Hepatocyte (in vitro differentiated cells): ENCODE data around the gene MACROH2A2.
"Not testable (repeated sequence)": the region's sequence is repeated elsewhere in the genome, so short reads cannot be mapped to it uniquely, and the experiment has no call there.

ENCODE experiments used
- EZH2 ChIP-seq: fragments of 200-600 bp; sonication (generic); IDR thresholded peaks from 2 replicates; pipeline ENCODE4 v1.6.1; 2016; ENCODE audit warnings: antibody characterized with exemption, mild to moderate bottlenecking, borderline replicate concordance
- TF ChIP-seq, protein P1 (sequence below): fragments of 200-600 bp; sonication (generic); IDR thresholded peaks from 2 replicates; pipeline ENCODE4 v1.5.1; 2016; ENCODE audit warnings: antibody characterized with exemption, mild to moderate bottlenecking; ENCODE audit not compliant: poor library complexity

DNA sequence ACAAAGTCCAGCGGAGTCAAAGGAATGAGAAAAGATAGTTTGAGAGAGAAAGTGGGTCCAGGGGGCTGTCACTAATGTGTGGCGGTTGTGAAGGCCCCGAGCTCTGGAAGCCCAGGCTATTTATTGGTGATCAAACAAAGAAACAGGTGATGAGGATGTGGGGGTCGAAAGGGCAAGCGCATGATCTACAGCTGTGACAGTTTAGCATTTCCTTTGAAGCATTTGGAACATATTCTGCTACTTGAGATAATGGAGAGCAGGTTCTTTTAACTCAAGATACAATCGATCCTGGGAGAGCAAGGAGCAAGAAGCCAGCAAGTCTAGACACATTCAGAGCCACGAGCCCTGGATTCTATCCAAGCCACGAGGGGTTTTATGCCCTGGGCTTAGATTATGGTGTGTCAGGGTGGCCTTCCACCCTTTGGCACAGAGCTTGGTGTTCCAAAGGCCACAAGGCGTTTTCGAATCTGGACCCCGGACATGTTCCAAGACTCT lies 48.5 kb downstream of the MACROH2A2 start:
- TF ChIP-seq, protein P1, sequence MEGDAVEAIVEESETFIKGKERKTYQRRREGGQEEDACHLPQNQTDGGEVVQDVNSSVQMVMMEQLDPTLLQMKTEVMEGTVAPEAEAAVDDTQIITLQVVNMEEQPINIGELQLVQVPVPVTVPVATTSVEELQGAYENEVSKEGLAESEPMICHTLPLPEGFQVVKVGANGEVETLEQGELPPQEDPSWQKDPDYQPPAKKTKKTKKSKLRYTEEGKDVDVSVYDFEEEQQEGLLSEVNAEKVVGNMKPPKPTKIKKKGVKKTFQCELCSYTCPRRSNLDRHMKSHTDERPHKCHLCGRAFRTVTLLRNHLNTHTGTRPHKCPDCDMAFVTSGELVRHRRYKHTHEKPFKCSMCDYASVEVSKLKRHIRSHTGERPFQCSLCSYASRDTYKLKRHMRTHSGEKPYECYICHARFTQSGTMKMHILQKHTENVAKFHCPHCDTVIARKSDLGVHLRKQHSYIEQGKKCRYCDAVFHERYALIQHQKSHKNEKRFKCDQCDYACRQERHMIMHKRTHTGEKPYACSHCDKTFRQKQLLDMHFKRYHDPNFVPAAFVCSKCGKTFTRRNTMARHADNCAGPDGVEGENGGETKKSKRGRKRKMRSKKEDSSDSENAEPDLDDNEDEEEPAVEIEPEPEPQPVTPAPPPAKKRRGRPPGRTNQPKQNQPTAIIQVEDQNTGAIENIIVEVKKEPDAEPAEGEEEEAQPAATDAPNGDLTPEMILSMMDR = not testable (repeated sequence)
- TF ChIP-seq EZH2 = not testable (repeated sequence)
